ENCODE data around the gene RCCD1.

RCCD1 gene

GRCh38 chr15:91001209-91001608, 46.5 kb downstream of the RCCD1 start:
- DNase-seq, result no peak

DNA sequence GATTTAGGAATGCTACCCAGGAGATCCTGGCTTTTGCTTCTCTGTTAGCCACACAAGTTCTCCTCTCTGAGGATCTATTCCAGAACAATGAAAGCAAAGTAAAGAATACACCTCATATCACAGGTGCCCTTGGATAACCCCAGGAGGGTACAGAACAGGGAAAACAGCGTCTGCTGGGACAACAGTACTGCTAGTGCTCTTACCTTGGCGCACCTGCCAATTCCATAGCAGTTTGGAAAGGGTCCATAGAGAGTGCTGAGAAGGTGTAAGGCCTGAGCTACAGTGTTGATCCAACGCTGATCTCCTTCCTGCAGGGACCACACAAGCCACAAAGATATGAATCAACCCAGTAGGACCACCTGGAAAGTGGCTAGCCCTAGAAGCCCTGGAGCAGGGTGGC, 52.6 kb downstream of the RCCD1 start:
- DNase-seq, result no peak
